HEK293T (cell line): Measurements from ENCODE around the gene LMO2.

Experiments
- CTBP1 ChIP-seq: fragments of 450-650 bp; IDR thresholded peaks from 2 replicates; pipeline ENCODE4 v1.6.1; 2016; ENCODE audit warnings: borderline replicate concordance
- SP1 ChIP-seq: fragments of 450-650 bp; IDR thresholded peaks from 2 replicates; pipeline ENCODE4 v1.6.1; 2017
- TF ChIP-seq, protein P1 (sequence below): fragments of 450-650 bp; IDR thresholded peaks from 2 replicates; pipeline ENCODE4 v1.6.1; 2016

- TF ChIP-seq CTBP1 (no peak), SP1 (no peak)
- TF ChIP-seq, protein P1, sequence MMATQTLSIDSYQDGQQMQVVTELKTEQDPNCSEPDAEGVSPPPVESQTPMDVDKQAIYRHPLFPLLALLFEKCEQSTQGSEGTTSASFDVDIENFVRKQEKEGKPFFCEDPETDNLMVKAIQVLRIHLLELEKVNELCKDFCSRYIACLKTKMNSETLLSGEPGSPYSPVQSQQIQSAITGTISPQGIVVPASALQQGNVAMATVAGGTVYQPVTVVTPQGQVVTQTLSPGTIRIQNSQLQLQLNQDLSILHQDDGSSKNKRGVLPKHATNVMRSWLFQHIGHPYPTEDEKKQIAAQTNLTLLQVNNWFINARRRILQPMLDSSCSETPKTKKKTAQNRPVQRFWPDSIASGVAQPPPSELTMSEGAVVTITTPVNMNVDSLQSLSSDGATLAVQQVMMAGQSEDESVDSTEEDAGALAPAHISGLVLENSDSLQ, result no peak
These were observed 3.9 kb upstream of the LMO2 start for GRCh38 chr11:33895752-33896137.
